Fibroblast of peridontal ligament (primary cell): Measurements from ENCODE around the gene CD84.
"Not testable (repeated sequence)": the region's sequence is repeated elsewhere in the genome, so short reads cannot be mapped to it uniquely, and the experiment has no call there.

Experiments used
- DNase-seq: peaks from one replicate; pipeline ENCODE4 v3.0.0-alpha.2; 2010; ENCODE audit errors: extremely low read depth

Gene CD84

DNA sequence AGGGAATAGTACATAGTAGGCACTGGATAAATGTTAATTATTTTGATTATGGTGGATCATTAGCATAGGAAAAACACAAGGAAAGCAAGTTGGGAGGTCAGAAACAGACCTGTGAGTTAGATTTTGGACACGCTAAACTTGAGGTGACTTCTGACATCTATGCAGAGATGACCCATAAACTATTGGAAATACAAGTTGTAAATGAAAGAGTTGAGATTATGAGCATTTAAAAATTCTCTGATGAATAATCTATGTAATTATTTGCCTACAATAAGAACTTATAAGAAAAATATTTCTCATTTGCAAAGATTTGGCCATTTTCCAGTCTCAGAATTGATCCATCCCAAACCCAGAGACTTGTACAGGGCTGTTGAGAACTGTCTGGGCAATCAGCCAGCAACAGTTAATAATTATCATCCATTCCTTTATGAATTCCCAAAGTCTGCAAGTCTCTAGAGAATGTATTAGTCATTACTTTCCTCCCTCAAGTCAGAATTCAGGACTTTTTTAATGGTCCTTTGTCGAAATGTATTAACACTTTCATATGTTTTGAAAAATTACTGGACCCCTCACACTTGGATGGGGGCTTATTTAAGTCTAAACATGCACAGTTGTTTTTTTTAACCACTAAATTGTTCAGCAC, 36.9 kb downstream of the CD84 start:
- DNase-seq = no peak

DNA sequence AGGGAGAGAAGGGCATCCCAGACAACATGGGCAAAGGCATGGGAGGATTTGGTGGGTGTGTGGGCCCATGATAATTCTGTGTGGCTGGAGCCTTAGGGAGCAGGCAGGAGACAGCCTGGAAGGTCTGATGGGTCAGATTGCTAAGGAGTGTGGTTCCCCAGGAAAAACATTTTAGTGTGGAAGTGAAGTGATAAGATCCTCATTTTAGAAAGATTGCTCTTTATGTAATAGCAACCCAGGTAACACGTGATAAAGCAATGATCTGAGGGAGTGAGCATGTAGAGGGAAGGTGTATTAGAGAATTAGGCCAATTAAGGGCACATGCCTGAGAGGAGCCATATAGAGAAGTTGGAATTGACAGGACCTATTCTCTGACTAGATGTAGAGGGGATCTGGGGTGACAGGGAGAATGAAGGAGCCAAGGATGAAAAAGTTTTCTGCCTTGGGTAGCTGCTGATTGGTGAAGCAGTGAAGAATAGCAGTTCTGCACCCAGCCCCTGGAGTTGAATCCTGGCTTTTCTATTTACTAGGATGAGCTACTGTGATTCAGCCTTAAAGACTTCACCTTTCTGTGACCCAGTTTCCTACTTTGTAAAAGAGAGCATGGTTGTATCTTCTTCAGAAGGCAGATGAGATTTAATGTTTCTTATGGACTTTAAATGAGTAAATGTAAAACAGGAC, 37.5 kb downstream of the CD84 start:
- no peak for DNase-seq

DNA sequence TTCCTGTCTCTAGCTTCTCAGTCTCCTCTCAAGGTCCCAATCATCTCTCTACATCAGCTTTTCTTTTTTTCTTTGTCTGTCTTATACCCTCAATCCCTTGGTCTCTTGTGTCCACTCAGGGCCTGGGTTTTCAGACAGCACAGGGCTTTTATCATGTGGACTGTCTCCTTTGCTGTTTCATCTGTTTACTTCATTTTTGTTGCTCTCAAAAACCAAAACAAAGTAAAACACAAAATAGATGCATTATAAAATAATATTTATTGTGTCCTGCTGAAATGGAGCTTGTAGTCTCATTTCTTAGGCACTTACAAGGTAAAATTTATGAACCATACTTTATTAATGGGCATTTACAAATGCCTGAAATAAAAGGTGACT, 38.5 kb downstream of the CD84 start:
- no peak for DNase-seq

DNA sequence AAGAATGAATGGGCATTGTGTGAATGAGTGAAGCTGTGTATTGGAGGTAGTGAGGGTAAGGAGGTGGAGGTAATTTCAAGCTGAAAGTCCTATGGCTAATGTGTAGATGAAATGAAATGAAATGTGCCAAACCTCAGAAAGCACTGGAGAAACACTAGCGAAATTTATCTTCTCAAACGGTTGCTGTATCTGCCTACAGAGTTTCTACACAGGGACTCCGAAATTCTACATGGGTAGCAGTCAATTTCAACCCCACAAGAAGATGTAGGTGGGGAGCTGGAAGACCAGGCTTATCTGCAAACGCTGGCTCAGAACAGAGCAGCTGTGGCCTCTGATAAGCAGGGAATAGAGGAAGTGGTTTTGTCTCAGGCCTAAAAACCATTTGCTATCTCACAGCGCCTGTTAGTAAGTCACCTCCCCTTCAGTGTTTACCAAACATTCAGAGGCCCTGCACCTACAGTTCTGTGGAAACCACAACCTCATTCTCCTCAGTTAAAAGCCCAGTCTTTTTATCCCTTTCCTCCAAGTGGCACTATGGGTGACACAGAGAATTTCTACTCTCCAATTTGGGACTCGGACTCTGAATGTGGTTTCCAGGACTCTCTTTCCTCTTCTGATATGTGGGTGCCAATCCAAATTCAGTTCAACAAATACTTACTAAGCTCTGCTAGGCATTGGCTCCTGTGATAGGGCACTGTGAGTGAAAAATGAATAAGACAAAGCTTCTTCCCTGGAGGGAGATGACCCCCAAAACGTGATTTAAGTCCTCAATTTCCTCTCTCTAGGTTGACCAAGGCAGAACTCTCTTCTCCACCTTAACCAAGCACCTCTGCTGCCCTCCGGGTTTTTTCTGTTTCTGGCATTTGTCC, 39.1 kb downstream of the CD84 start:
- DNase-seq = no peak

DNA sequence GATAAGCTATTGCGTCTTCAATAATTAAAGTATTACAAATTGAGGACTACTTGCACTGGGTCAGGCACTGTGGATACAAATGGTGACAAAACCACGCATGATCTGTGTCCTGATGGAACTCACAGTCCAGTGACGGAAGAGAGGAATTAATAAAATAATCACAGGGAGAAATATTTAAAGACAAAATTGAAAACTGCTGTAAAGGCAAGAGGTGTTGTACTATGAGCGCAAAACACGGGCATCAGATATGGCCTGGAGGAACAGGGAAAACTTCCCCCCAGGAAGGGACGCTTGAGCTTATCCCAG, 39.7 kb downstream of the CD84 start:
- no peak for DNase-seq

DNA sequence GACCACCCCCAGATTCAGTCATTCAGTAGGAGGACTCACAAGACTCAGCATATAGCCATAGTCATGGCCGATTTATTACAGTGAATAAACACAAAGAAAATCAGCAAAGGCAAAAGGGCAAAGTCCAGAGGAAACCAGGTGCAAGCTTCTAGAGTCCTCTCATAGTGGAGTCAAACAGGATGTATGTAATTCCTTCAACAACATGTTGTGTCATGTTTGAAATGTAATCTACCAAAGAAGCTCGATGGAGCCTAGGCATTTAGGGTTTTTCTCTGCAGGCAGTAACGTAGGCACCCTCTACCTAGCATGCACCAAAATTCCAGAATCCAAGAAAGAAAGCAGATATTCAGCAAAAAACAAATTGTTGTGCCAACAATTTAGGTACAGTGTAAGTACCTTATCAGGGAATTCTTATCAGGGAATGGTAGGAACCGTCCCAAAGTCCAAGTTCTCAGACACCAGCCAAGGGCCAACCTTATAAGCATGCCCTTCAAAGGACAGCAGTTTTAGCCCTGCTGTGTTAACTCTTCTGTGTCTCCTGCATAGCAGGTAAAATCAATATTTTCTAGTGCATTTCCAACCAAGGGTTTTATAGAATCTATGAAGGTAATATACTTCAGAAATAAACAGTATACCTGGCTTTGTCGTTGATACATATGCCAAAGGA, 40.2 kb downstream of the CD84 start:
- DNase-seq = no peak

DNA sequence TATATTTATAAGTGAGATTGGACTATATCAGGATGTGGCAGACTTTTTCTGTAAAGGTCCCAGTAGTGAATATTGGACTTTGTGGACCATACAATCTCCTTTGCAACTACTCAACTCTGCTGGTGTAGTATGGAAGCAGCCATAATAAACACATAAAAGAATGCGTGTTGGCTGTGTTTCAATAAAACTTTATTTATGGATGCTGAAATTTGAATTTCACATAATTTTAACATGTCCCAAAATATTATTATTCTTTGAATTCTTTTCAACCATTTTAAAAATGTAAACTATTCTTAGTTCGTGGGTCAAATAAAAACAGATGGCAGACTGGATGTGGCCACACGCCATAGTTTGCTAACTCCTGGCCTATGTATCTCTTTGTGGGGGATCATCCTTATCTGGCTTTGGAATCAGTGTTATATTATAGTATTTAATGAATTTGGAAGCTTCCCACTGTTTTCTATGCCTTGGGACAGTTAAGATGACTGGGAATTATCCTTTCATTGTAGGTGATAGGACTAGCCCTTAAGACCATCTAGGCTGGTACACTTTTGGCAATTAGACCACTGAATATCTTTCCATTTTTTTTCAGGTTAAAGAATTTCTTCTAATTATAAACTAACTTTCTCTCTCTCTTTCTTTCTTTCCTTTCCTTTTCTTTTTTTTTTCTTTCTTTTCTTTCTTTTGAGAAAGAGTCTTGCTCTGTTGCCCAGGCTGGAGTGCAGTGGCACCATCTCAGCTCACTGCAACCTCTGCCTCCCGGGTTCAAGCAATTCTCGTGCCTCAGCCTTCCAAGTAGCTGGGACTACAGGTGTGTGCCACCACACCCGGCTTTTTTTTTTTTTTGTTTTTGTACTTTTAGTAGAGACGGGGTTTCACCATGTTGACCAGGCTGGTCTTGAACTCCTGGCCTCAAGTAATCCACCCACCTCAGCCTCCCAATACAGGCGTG, 41.3 kb downstream of the CD84 start:
- DNase-seq = no peak

DNA sequence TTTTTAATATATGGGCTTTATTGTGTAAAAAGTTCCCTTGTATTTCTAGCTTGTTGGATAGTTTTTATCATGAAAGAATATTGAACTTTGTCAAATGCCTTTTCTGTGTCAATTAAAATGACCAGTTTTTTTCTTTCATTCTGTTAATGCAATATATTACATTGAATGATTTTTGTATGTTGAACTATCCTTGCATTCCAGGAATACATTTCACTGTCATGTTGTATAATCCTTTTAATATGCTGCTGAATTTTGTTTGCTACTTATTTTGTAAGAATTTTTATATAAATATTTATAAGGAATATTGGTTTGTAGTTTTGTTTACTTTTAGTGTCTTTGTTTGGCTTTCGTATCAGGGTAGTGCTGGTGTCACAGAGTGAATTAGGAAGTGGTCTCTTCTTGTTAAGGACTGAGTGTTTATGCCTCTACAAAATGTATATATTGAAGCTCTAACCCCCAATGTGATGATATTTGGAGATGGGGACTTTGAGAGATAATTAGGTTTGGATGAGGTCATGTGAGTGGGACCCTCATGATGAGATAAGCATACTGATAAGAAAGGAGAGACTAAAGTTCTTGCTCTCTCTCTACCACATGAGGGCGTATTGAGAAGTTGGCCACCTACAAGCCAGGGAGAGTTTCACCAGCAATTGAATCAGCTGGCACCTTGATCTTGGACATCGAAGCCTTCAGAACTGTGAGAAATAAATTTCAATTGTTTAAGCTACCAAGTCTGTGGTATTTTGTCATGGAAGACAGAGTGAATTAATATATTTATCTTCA, 44.3 kb downstream of the CD84 start:
- no peak for DNase-seq

DNA sequence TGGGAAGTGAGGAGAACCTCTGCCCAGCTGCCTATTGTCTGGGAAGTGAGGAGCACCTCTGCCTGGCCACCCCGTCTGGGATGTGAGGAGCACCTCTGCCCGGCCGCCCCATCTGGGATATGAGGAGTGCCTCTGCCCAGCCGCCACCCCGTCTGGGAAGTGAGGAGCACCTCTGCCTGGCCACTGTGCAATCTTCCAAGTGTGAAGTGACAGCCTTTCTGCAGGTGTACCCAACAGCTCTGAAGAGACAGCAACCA, 46.8 kb downstream of the CD84 start:
- not testable (repeated sequence) for DNase-seq

DNA sequence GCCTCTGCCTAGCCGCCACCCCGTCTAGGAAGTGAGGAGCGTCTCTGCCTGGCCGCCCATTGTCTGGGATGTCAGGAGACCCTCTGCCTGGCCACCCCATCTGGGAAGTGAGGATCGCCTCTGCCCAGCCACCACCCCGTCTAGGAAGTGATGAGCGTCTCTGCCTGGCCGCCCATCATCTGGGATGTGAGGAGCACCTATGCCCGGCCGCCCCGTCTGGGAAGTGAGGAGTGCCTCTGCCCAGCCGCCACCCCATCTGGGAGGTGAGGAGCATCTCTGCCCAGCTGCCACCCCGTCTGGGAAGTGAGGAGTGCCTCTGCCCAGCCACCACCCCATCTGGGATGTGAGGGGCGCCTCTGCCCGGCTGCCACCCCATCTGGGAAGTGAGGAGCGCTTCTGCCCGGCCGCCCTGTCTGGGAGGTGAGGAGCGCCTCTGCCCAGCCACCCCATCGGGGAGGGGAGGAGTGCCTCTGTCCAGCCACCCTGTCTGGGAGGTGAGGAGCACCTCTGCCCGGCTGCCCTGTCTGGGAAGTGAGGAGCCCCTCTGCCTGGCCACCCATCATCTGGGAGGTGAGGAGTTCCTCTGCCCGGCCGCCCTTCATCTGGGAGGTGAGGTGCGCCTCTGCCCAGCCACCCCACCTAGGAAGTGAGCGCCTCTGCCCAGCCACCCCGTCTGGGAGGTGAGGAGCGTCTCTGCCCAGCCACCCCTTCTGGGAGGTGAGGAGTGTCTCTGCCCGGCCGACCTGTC, 47.3 kb downstream of the CD84 start:
- DNase-seq = not testable (repeated sequence)

DNA sequence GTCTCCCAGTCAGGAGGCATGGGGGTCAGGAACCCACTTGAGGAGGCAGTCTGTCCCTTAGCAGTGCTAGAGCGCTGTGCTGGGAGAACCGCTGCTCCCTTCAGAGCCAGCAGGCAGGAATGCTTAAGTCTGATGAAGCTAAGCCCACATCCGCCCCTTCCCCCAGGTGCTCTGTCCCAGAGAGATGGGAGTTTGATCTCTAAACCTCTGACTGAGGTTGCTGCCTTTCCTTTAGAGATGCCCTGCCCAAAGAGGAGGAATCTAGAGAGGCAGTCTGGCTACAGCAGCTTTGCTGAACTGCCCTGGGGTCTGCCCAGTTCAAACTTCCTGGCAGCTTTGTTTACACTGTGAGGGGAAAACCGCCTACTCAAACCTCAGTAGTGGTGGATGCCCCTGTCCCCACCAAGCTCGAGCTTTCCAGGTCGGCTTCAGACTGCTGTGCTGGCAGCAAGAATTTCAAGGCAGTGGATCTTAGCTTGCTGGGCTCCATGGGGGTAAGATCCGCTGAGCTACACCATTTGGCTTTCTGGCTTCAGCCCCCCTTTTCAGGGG, 49.8 kb downstream of the CD84 start:
- not testable (repeated sequence) for DNase-seq

DNA sequence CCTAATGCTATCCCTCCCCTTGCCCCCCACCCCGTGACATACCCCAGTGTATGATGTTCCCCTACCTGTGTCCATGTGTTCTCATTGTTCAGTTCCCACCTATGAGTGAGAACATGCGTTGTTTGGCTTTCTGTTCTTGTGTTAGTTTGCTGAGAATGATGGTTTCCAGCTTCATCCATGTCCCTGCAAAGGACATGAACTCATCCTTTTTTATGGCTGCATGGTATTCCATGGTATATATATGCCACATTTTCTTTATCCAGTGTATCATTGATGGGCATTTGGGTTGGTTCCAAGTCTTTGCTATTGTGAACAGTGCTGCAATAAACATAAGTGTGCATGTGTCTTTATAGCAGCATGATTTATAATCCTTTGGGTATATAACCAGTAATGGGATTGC, 55.5 kb downstream of the CD84 start:
- DNase-seq = not testable (repeated sequence)

DNA sequence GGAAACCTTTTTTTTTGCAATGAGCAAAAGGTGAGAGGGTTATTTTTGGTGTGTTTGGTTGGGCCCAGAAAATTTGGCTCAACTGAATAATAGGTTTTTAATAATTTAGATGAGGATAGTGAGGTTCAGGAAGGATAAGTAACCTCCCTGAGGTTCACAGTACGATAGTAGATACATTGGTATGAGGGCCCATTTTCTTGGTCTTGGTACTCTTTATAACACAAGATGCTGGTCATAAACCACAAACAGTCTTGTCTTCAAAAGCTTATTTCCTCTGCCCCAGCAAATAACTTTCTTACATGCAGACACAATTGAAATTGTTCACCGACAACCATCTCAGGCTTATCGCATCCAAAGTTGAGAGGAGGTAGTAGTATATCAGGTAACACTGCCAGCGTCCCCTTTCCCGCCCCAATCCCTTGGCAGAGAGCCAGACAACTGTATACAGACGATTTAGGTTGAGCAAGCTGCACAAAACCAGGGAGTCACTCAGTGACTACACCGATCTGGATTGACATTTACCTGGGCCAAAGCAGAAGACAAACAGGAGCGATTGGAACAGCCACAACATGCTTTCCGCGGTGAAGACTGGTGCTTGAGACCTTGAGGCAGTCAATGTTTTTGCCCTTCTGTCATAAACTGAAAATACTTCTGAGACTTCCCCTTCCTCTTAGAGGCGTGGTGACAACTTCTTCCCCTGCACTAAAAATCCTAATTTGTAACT, 56.5 kb downstream of the CD84 start, which contains the start of gene SLAMF6:
Gene SLAMF6, minus strand, starts transcription at position 634 of the 724 bp plus-strand sequence. Its CDS starts 63 bp downstream, at position 571.
- no peak for DNase-seq

DNA sequence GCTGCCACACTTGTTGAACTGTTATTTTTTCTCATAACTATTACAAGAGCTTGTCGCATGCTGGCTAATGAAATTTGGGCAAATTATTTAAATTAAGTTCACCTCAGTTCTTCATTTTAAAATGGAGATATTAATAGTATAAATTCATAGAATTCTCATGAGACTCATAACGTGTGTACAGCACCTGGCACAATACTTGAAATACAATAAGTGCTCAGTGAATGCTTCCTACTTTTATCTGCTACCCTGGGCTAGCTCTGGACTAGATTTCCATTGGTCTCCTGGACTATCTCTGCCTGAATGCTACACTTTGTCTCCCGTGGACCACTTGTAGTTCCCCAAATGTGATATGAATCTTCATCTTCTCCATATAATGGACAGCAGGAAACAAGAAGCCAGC, 57.2 kb downstream of the CD84 start:
- DNase-seq = no peak

DNA sequence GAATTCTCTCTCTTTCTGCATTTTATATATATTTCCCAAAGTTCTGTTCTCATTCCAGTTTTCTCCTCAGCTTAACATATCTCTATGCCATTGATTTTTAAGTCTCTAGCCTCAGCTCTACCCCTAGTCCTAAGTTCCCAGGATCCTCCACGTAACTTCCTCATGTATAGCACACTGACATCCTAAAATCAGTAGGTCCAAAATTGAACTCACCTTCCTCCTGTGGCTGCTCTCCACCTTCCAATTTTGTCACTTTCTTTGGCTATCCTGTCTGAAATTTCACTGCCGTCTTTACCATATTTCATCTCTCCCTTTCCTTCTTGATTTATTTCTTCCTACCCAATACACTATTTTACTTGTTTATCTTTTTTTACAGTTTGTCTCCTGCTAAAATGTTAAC, 57.7 kb downstream of the CD84 start:
- DNase-seq = no peak

DNA sequence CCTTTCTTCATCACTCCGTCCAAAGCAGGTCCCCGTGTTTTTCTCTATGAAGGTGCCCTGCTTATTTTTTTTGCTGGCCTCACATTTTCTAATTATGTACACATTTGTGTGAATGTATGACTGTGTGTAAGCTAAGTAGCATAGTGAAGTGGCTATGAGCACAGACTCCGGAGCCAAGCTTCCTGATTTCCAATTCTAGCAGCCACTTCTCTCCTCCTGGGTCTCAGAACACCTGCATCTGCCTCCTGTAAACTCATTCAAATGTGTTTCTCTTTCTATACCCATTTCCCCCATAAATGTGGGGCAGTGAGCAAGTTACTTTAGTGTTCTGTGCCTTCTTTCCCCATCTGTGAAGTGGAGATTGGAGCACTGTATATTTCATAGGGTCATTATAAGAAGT, 58.3 kb downstream of the CD84 start:
- DNase-seq = no peak

DNA sequence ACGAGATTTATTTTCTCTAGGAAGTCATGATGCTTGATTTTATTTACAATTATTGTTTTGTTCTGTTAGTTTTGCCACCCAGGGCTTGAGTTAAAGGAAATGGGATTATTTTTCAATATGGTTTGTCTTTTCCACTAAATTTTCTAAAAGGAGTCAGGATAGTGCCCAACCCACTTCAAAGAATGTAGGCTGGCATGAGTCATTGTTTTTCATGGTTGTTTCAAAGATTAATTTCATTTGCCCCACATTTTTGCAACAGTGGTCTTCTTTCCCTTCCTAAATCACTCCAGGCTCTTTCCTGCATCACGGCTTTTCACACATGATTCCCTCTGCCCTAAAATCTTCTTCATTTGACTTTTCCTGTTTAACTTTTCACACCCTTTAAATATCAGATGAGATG, 58.7 kb downstream of the CD84 start:
- no peak for DNase-seq

DNA sequence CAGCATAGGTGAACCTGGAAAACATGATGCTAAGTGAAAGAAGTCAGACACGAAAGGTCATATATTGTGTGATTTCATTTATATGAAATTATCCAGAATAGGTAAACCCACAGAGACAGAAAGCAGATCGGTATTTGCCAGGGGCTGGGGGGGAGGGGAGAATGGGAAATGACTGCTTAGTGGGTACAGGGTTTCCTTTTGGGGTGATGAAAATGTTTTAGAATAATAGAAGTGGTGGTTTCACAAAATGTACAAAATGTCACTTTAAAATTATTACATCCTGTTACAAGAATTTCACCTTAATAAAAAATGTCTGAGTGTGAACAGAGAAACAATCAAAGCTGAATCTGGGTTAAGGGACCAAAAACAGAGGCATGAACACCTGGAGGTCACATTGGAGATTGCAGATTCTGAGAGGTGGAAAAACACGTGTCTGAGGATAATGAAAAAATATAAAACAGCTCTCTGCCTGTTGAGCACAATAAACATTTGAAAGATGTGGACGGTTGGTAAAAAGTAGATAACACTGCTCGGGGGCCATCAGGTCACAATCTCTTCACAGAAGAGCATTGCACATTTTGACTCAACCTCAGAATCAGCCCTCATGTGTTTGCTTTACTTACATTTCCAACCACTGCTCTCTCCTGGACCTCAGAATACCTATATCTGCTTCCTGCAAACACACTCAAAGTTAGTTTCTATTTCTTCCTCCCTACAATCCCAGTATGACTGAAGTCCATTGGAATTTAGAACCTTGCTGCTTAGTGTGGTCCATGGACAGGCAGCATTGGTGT, 59.5 kb downstream of the CD84 start:
- DNase-seq = no peak
